IMR-90 (cell line): ENCODE measurements around the gene CDNF. TPM values are rescaled to one million over a fixed set of nuclear protein-coding genes. Genes with fewer than 3 reads are reported as not detected.

Experiments
- ATAC-seq: fragments of 200-7000 bp; cut with Tn5 transposase; 2 replicates; pipeline ENCODE4 v1.9.1; 2020; ENCODE audit warnings: low read depth, mild to moderate bottlenecking, moderate library complexity
- BruUV-seq: library from RNA; stranded (reverse); fragments of 400-500 nt; replicated peaks from 2 replicates; lab custom pipeline; 2021; lab: Mats Ljungman, UMichigan
- CTCF ChIA-PET: fragments of 300-600 bp; formaldehyde crosslinking; extraction: SDS; loops from one replicate; lab custom pipeline; 2021; ENCODE audit warnings: antibody characterized with exemption; lab: Yijun Ruan, JAX
- POLR2A ChIA-PET: fragments of 300-600 bp; sonication (Branson Sonifier 250); formaldehyde crosslinking; loops from one replicate; lab custom pipeline; 2022; ENCODE audit warnings: antibody characterized with exemption; ENCODE audit not compliant: unreplicated experiment; lab: Charles Lee
- DNase-seq: peaks from one replicate; pipeline ENCODE4 v3.0.0; 2013
- H2AFZ ChIP-seq: replicated peaks from 2 replicates; pipeline ENCODE3; 2013; ENCODE audit warnings: low read length, mild to moderate bottlenecking; ENCODE audit not compliant: poor library complexity
- H2AK5ac ChIP-seq: 2 replicates; pipeline ENCODE4 v1.6.1; 2013; ENCODE audit warnings: low read depth, low read length, inconsistent platforms
- H2AK9ac ChIP-seq: replicated peaks from 2 replicates; pipeline ENCODE3; 2013; ENCODE audit warnings: mild to moderate bottlenecking, low read depth, low read length, moderate library complexity; ENCODE audit not compliant: poor library complexity
- H2BK120ac ChIP-seq: 2 replicates; pipeline ENCODE4 v1.6.1; 2013; ENCODE audit warnings: low read depth, low read length, inconsistent platforms
- H2BK15ac ChIP-seq: 3 replicates; pipeline ENCODE4 v1.6.1; 2013; ENCODE audit warnings: low read depth, low read length, inconsistent platforms
- H2BK20ac ChIP-seq: 2 replicates; pipeline ENCODE4 v1.6.1; 2013; ENCODE audit warnings: low read depth, mild to moderate bottlenecking, inconsistent platforms, low read length, moderate library complexity
- H2BK5ac ChIP-seq: 2 replicates; pipeline ENCODE4 v1.6.1; 2013; ENCODE audit warnings: mild to moderate bottlenecking, low read depth, low read length, inconsistent platforms; ENCODE audit not compliant: poor library complexity, severe bottlenecking
- H3K14ac ChIP-seq: replicated peaks from 2 replicates; pipeline ENCODE4 v1.6.1; 2013; ENCODE audit warnings: low read depth, low read length, inconsistent platforms
- H3K18ac ChIP-seq: 2 replicates; pipeline ENCODE4 v1.6.1; 2013; ENCODE audit warnings: low read depth, low read length, control low read depth
- H3K23ac ChIP-seq: 2 replicates; pipeline ENCODE4 v1.6.1; 2013; ENCODE audit warnings: low read depth, low read length, inconsistent platforms
- H3K27ac ChIP-seq: 2 replicates; pipeline ENCODE4 v1.5.1; 2013; ENCODE audit warnings: mild to moderate bottlenecking, control low read depth, low read length; ENCODE audit not compliant: insufficient read depth
- H3K27me3 ChIP-seq: 2 replicates; pipeline ENCODE4 v1.6.1; 2013; ENCODE audit warnings: low read length; ENCODE audit not compliant: control insufficient read depth, insufficient read depth
- H3K36me3 ChIP-seq: 2 replicates; pipeline ENCODE4 v1.6.1; 2013; ENCODE audit warnings: low read length, mixed read lengths; ENCODE audit not compliant: control insufficient read depth, insufficient read depth
- H3K4ac ChIP-seq: 2 replicates; pipeline ENCODE4 v1.6.1; 2013; ENCODE audit warnings: low read depth, low read length, inconsistent platforms
- H3K4me1 ChIP-seq: 2 replicates; pipeline ENCODE4 v1.6.1; 2013; ENCODE audit warnings: low read length, mixed read lengths; ENCODE audit not compliant: control insufficient read depth, insufficient read depth
- H3K4me2 ChIP-seq: 2 replicates; pipeline ENCODE4 v1.6.1; 2013; ENCODE audit warnings: low read depth, mild to moderate bottlenecking, control low read depth, low read length, moderate library complexity
- H3K4me3 ChIP-seq: 2 replicates; pipeline ENCODE4 v1.5.1; 2013; ENCODE audit warnings: low read depth, mild to moderate bottlenecking, control low read depth, low read length, moderate library complexity; ENCODE audit not compliant: insufficient read depth
- H3K56ac ChIP-seq: 2 replicates; pipeline ENCODE4 v1.6.1; 2013; ENCODE audit warnings: low read length, inconsistent platforms; ENCODE audit not compliant: insufficient read depth; ENCODE audit errors: extremely low read depth
- H3K79me1 ChIP-seq, 2 experiments: 2 replicates each; pipeline ENCODE4 v1.6.1; 2013; ENCODE audit warnings: low read length in 2 of 2, inconsistent platforms in 1 of 2, low read depth in 1 of 2
- H3K9ac ChIP-seq: 2 replicates; pipeline ENCODE4 v1.6.1; 2013; ENCODE audit warnings: low read depth, low read length, control low read depth
- H3K9me1 ChIP-seq: 2 replicates; pipeline ENCODE4 v1.6.1; 2013; ENCODE audit warnings: low read length, inconsistent platforms; ENCODE audit not compliant: insufficient read depth
- H3K9me3 ChIP-seq: 2 replicates; pipeline ENCODE4 v1.6.1; 2013; ENCODE audit warnings: low read length; ENCODE audit not compliant: control insufficient read depth, insufficient read depth
- H4K20me1 ChIP-seq: 2 replicates; pipeline ENCODE4 v1.6.1; 2013; ENCODE audit warnings: low read length, inconsistent platforms; ENCODE audit not compliant: insufficient read depth
- H4K5ac ChIP-seq: 2 replicates; pipeline ENCODE4 v1.6.1; 2013; ENCODE audit warnings: mild to moderate bottlenecking, low read depth, low read length, control low read depth
- H4K8ac ChIP-seq, 2 experiments: 2 replicates each; pipeline ENCODE4 v1.6.1; 2013; ENCODE audit warnings: low read depth in 2 of 2, low read length in 2 of 2, control low read depth in 1 of 2, inconsistent platforms in 1 of 2
- H4K91ac ChIP-seq: 2 replicates; pipeline ENCODE4 v1.6.1; 2013; ENCODE audit warnings: low read depth, low read length, inconsistent platforms; ENCODE audit not compliant: insufficient read depth
- CEBPB ChIP-seq: IDR thresholded peaks from 2 replicates; pipeline ENCODE4 v1.6.1; 2012; ENCODE audit warnings: low read depth, low read length, improper control_type of control experiment
- CHD1 ChIP-seq: IDR thresholded peaks from 2 replicates; pipeline ENCODE4 v1.6.1; 2012; ENCODE audit warnings: low read depth, low read length, improper control_type of control experiment
- ELK1 ChIP-seq: fragments of 150-350 bp; IDR thresholded peaks from 2 replicates; pipeline ENCODE4 v1.6.1; 2016; ENCODE audit warnings: low read depth, mild to moderate bottlenecking, low read length, moderate library complexity, borderline replicate concordance
- FOS ChIP-seq: fragments of 150-350 bp; IDR thresholded peaks from 2 replicates; pipeline ENCODE4 v1.6.1; 2016; ENCODE audit warnings: low read depth, low read length
- MAFK ChIP-seq: IDR thresholded peaks from 2 replicates; pipeline ENCODE4 v1.6.1; 2012; ENCODE audit warnings: low read depth, low read length, improper control_type of control experiment
- MAZ ChIP-seq: IDR thresholded peaks from 2 replicates; pipeline ENCODE4 v1.6.1; 2012; ENCODE audit warnings: low read depth, mild to moderate bottlenecking, low read length, improper control_type of control experiment, moderate library complexity, borderline replicate concordance
- MXI1 ChIP-seq: IDR thresholded peaks from 2 replicates; pipeline ENCODE4 v1.6.1; 2012; ENCODE audit warnings: low read depth, mild to moderate bottlenecking, low read length, moderate library complexity, borderline replicate concordance
- NFE2L2 ChIP-seq: fragments of 150-350 bp; IDR thresholded peaks from 2 replicates; pipeline ENCODE4 v1.6.1; 2016; ENCODE audit warnings: low read depth, mild to moderate bottlenecking, low read length
- RAD21 ChIP-seq: IDR thresholded peaks from 2 replicates; pipeline ENCODE4 v1.6.1; 2012; ENCODE audit warnings: low read length, improper control_type of control experiment
- RCOR1 ChIP-seq: IDR thresholded peaks from 2 replicates; pipeline ENCODE4 v1.6.1; 2012; ENCODE audit warnings: mild to moderate bottlenecking, low read length, improper control_type of control experiment; ENCODE audit not compliant: insufficient replicate concordance
- RFX5 ChIP-seq: IDR thresholded peaks from 2 replicates; pipeline ENCODE4 v1.8.0; 2012; ENCODE audit warnings: low read depth, mild to moderate bottlenecking, low read length, moderate library complexity
- SMC3 ChIP-seq: fragments of 150-350 bp; IDR thresholded peaks from 2 replicates; pipeline ENCODE4 v1.6.1; 2016; ENCODE audit warnings: low read depth, mild to moderate bottlenecking, antibody characterized with exemption, low read length, moderate library complexity
- WGBS, 2 experiments: methylation state at CpG; one replicate each; pipeline versions ENCODE4 v1.1.5 to v1.1.7; 2013; ENCODE audit warnings: missing lambda C conversion rate in 2 of 2; ENCODE audit not compliant: insufficient read length in 1 of 2; ENCODE audit errors: extremely low coverage in 2 of 2; 5-methylcytosine and 5-hydroxymethylcytosine counted together
- dilution Hi-C: fragments of 300-500 bp; cut with HindIII; formaldehyde crosslinking; loops from one replicate; pipeline ENCODE4 v1.14.3; 2018; ENCODE audit warnings: low sequenced_read_pairs; ENCODE audit not compliant: unreplicated experiment
- in situ Hi-C: fragments of 300-500 bp; cut with MboI; formaldehyde crosslinking; loops from 3 replicates; pipeline ENCODE4 v1.14.3; 2019; ENCODE audit warnings: low sequenced_read_pairs, inconsistent platforms, mixed read lengths
- intact Hi-C: fragments of 100-400 bp; cut with micrococcal nuclease; formaldehyde crosslinking; loops from 2 replicates; pipeline ENCODE4 v1.10.0; 2022
- polyA plus RNA-seq, 3 experiments: library from polyadenylated mRNA; depleted of rRNA; stranded (reverse); fragments of >200 nt; gene quantifications; 2 replicates each; pipeline ENCODE4 v1.2.3, GENCODE V29; 2012; ENCODE audit warnings: low replicate concordance in 1 of 3
- total RNA-seq: library from RNA; depleted of rRNA; stranded (reverse); fragments of >200 nt; gene quantifications from 2 replicates; pipeline ENCODE4 v1.2.3, GENCODE V29; 2012
- TF ChIP-seq, protein P1 (sequence below): conservative IDR thresholded peaks from 2 replicates; pipeline ENCODE4 v1.5.1; 2012; ENCODE audit warnings: mild to moderate bottlenecking, low read depth, low read length, improper control_type of control experiment
- TF ChIP-seq, protein P2 (sequence below): fragments of 150-350 bp; IDR thresholded peaks from 2 replicates; pipeline ENCODE4 v1.6.1; 2017; ENCODE audit warnings: mild to moderate bottlenecking, antibody characterized with exemption, low read length, low read depth

The CDNF gene
- total and polyA plus RNA-seq, 2 of the 4 experiments (the other 2 are of a cell fraction), result 0.72 to 1.3 TPM

DNA sequence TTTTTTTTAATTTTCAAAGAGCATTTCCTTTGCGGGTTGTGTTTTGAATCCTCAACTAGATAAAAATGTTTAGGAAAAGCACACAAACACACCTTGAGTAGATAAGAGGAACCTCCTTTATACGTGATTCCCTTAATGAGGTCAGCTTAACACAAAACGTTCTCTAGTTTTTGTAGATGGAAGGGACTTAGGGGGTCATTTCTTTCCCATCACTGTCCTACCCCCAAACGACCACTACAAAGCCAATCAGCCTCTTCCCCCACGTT, 42.0 kb upstream of the CDNF start:
- BruUV-seq, result TSS peak; percentile 55
- Histone ChIP-seq H2AFZ (peak overlapping the region; percentile 67), H4K8ac (0 out of 4 replicates have a peak overlapping the region, but pooled peaks of 1 of the 2 experiments have one; percentile 26), H2AK5ac (no peak overlapping the region; the same call in 1 of the 2 replicates), H3K36me3 (no peaks in the 10 kb centered on the region), H3K27me3 (no peaks in the 10 kb centered on the region), H3K9me3 (no peaks in the 10 kb centered on the region), H3K79me1 (peaks cover 39 to 56% of the 10 kb centered on the region in 2 experiments), H3K14ac (no peak overlapping the region; the same call in 1 of the 2 replicates), H3K56ac (peak overlapping the region; percentile 17; the same call in 1 of the 2 replicates), H2BK120ac (no peak overlapping the region), H3K4me3 (peak overlapping the region; percentile 91; the same call in 1 of the 2 replicates), H3K9ac (peak overlapping the region; percentile 57), H4K91ac (no peak overlapping the region), H4K20me1 (peaks cover 9% of the 10 kb centered on the region; the same call in 1 of the 2 replicates), H3K4ac (no peak overlapping the region), H3K18ac (no peak overlapping the region), H3K23ac (peak overlapping the region; percentile 85), H3K27ac (no peak overlapping the region), H2BK5ac (no peak overlapping the region), H2AK9ac (no peak overlapping the region), H2BK20ac (no peak overlapping the region), H3K9me1 (peaks cover 12% of the 10 kb centered on the region), H4K5ac (0 out of 2 replicates have a peak overlapping the region, but pooled peaks have one; percentile 27), H3K4me2 (peak overlapping the region; percentile 95), H3K4me1 (peaks cover 11% of the 10 kb centered on the region), H2BK15ac (no peak overlapping the region)
- ChIA-PET CTCF (no interaction called here), POLR2A (interaction anchor here (0.6 kb wide), 1 partner anchor 13 kb away, joined by 3 read pairs; no protein-coding TSS in a partner anchor)
- ATAC-seq, result no peak
- WGBS, 2 experiments, result no CpG with 5 or more reads among the region's 5 CpGs
- in situ Hi-C loops, result no loop called here
- no peak for DNase-seq
- dilution Hi-C loops, result no loop called here
- intact Hi-C loops, result loop anchor here (10.0 kb wide), 1 partner anchor 225 kb away; no protein-coding TSS in a partner anchor
- TF ChIP-seq, protein P1, sequence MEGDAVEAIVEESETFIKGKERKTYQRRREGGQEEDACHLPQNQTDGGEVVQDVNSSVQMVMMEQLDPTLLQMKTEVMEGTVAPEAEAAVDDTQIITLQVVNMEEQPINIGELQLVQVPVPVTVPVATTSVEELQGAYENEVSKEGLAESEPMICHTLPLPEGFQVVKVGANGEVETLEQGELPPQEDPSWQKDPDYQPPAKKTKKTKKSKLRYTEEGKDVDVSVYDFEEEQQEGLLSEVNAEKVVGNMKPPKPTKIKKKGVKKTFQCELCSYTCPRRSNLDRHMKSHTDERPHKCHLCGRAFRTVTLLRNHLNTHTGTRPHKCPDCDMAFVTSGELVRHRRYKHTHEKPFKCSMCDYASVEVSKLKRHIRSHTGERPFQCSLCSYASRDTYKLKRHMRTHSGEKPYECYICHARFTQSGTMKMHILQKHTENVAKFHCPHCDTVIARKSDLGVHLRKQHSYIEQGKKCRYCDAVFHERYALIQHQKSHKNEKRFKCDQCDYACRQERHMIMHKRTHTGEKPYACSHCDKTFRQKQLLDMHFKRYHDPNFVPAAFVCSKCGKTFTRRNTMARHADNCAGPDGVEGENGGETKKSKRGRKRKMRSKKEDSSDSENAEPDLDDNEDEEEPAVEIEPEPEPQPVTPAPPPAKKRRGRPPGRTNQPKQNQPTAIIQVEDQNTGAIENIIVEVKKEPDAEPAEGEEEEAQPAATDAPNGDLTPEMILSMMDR, result no peak
- TF ChIP-seq MXI1 (no peak), FOS (no peak), MAZ (no peak), CEBPB (no peak), ELK1 (no peak), NFE2L2 (no peak), SMC3 (no peak), RCOR1 (no peak), CHD1 (no peak), RAD21 (no peak), RFX5 (no peak), MAFK (no peak)
- TF ChIP-seq, protein P2, sequence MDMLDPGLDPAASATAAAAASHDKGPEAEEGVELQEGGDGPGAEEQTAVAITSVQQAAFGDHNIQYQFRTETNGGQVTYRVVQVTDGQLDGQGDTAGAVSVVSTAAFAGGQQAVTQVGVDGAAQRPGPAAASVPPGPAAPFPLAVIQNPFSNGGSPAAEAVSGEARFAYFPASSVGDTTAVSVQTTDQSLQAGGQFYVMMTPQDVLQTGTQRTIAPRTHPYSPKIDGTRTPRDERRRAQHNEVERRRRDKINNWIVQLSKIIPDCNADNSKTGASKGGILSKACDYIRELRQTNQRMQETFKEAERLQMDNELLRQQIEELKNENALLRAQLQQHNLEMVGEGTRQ, result no peak
